ENCODE results near the gene MSI2.

Gene MSI2

GRCh38 chr17:57595947-57596695 lies 339.8 kb downstream of the MSI2 start:
- no peak for ATAC-seq (replicated peaks; ENCODE audit: extremely low read depth, poor library complexity, severe bottlenecking)
- Mint-ChIP-seq H3K27ac (ENCODE audit: low read depth) (peak overlapping the region; percentile 19), H3K27me3 (no peaks in the 10 kb centered on the region), H3K9me3 (no peaks in the 10 kb centered on the region), H3K4me3 (no peak overlapping the region), H3K36me3 (ENCODE audit: insufficient read depth) (peaks cover 11% of the 10 kb centered on the region), H3K4me1 (peaks cover 36% of the 10 kb centered on the region)
- no peak for DNase-seq (ENCODE audit: low spot score in 2 of 2)

GRCh38 chr17:57597101-57597500 lies 340.8 kb downstream of the MSI2 start:
- Mint-ChIP-seq H3K27me3 (no peaks in the 10 kb centered on the region), H3K9me3 (no peaks in the 10 kb centered on the region), H3K4me1 (peaks cover 44% of the 10 kb centered on the region), H3K27ac (ENCODE audit: low read depth) (no peak overlapping the region), H3K36me3 (ENCODE audit: insufficient read depth) (peaks cover 11% of the 10 kb centered on the region), H3K4me3 (no peak overlapping the region)
- DNase-seq (ENCODE audit: low spot score in 2 of 2) (no peak), ATAC-seq (replicated peaks; ENCODE audit: extremely low read depth, poor library complexity, severe bottlenecking) (no peak)

GRCh38 chr17:57597531-57598453 lies 341.5 kb downstream of the MSI2 start:
- ATAC-seq (replicated peaks; ENCODE audit: extremely low read depth, poor library complexity, severe bottlenecking): no peak
- no peak overlapping the region for H3K4me3 Mint-ChIP-seq
- H3K36me3 Mint-ChIP-seq (ENCODE audit: insufficient read depth): peaks cover 11% of the 10 kb centered on the region
- no peak for DNase-seq (ENCODE audit: low spot score in 2 of 2)
- peaks cover 51% of the 10 kb centered on the region for H3K4me1 Mint-ChIP-seq
- H3K9me3 Mint-ChIP-seq: no peaks in the 10 kb centered on the region
- H3K27me3 Mint-ChIP-seq: no peaks in the 10 kb centered on the region
- H3K27ac Mint-ChIP-seq (ENCODE audit: low read depth): peak overlapping the region; percentile 42

- H3K27me3 Mint-ChIP-seq: no peaks in the 10 kb centered on the region
- peaks cover 68% of the 10 kb centered on the region for H3K4me1 Mint-ChIP-seq
- no peaks in the 10 kb centered on the region for H3K9me3 Mint-ChIP-seq
- no peak for DNase-seq (ENCODE audit: low spot score in 2 of 2)
- ATAC-seq (replicated peaks; ENCODE audit: extremely low read depth, poor library complexity, severe bottlenecking): no peak
- peak overlapping the region; percentile 90 for H3K27ac Mint-ChIP-seq (ENCODE audit: low read depth)
- peak overlapping the region; percentile 51 for H3K4me3 Mint-ChIP-seq
- peaks cover 13% of the 10 kb centered on the region for H3K36me3 Mint-ChIP-seq (ENCODE audit: insufficient read depth)
These were observed 343.1 kb downstream of the MSI2 start for GRCh38 chr17:57599271-57600045.

- peak in 1 of 2 donors; percentile 46 for DNase-seq (ENCODE audit: low spot score in 2 of 2)
- peaks cover 11% of the 10 kb centered on the region for H3K36me3 Mint-ChIP-seq (ENCODE audit: insufficient read depth)
- peaks cover 72% of the 10 kb centered on the region for H3K4me1 Mint-ChIP-seq
- peak; percentile 65 for ATAC-seq (replicated peaks; ENCODE audit: extremely low read depth, poor library complexity, severe bottlenecking)
- H3K4me3 Mint-ChIP-seq: peak overlapping the region; percentile 47
- peak overlapping the region; percentile 90 for H3K27ac Mint-ChIP-seq (ENCODE audit: low read depth)
- H3K9me3 Mint-ChIP-seq: no peaks in the 10 kb centered on the region
- H3K27me3 Mint-ChIP-seq: no peaks in the 10 kb centered on the region
These were observed 343.8 kb downstream of the MSI2 start for GRCh38 chr17:57600074-57600473.

- peak overlapping the region; percentile 90 for H3K27ac Mint-ChIP-seq (ENCODE audit: low read depth)
- H3K4me3 Mint-ChIP-seq: peak overlapping the region; percentile 47
- no peak for ATAC-seq (replicated peaks; ENCODE audit: extremely low read depth, poor library complexity, severe bottlenecking)
- H3K27me3 Mint-ChIP-seq: no peaks in the 10 kb centered on the region
- peaks cover 15% of the 10 kb centered on the region for H3K36me3 Mint-ChIP-seq (ENCODE audit: insufficient read depth)
- peaks cover 83% of the 10 kb centered on the region for H3K4me1 Mint-ChIP-seq
- H3K9me3 Mint-ChIP-seq: no peaks in the 10 kb centered on the region
- peak in 1 of 2 donors; percentile 19 for DNase-seq (ENCODE audit: low spot score in 2 of 2)
These were observed 344.9 kb downstream of the MSI2 start for GRCh38 chr17:57601143-57601735.

GRCh38 chr17:57602896-57603295 lies 346.6 kb downstream of the MSI2 start:
- peaks cover 90% of the 10 kb centered on the region for H3K4me1 Mint-ChIP-seq
- ATAC-seq (replicated peaks; ENCODE audit: extremely low read depth, poor library complexity, severe bottlenecking) (no peak), DNase-seq (ENCODE audit: low spot score in 2 of 2) (no peak)
- peaks cover 16% of the 10 kb centered on the region for H3K36me3 Mint-ChIP-seq (ENCODE audit: insufficient read depth)
- no peaks in the 10 kb centered on the region for H3K9me3 Mint-ChIP-seq
- peak overlapping the region; percentile 96 for H3K27ac Mint-ChIP-seq (ENCODE audit: low read depth)
- no peaks in the 10 kb centered on the region for H3K27me3 Mint-ChIP-seq
- H3K4me3 Mint-ChIP-seq: no peak overlapping the region

- peak overlapping the region; percentile 76 for H3K4me3 Mint-ChIP-seq
- H3K9me3 Mint-ChIP-seq: no peaks in the 10 kb centered on the region
- H3K27me3 Mint-ChIP-seq: no peaks in the 10 kb centered on the region
These were observed 347.2 kb downstream of the MSI2 start for GRCh38 chr17:57603546-57603945.

GRCh38 chr17:57603978-57604377 lies 347.7 kb downstream of the MSI2 start:
- peak; percentile 48 to 76 for DNase-seq (ENCODE audit: low spot score in 2 of 2)

More at GRCh38 chr17:57603546-57603945, 347.2 kb downstream of the MSI2 start:
- ATAC-seq (replicated peaks; ENCODE audit: extremely low read depth, poor library complexity, severe bottlenecking) (no peak), DNase-seq (ENCODE audit: low spot score in 2 of 2) (no peak)
- H3K36me3 Mint-ChIP-seq (ENCODE audit: insufficient read depth): peaks cover 16% of the 10 kb centered on the region
- H3K4me1 Mint-ChIP-seq: peaks cover 86% of the 10 kb centered on the region
- peak overlapping the region; percentile 96 for H3K27ac Mint-ChIP-seq (ENCODE audit: low read depth)

GRCh38 chr17:57604771-57605674 lies 348.7 kb downstream of the MSI2 start:
- peak overlapping the region; percentile 76 for H3K4me3 Mint-ChIP-seq
- peak overlapping the region; percentile 90 for H3K27ac Mint-ChIP-seq (ENCODE audit: low read depth)
- DNase-seq (ENCODE audit: low spot score in 2 of 2) (peak in 1 of 2 donors; percentile 18), ATAC-seq (replicated peaks; ENCODE audit: extremely low read depth, poor library complexity, severe bottlenecking) (no peak)
- H3K27me3 Mint-ChIP-seq: no peaks in the 10 kb centered on the region
- H3K4me1 Mint-ChIP-seq: peaks cover 75% of the 10 kb centered on the region
- H3K9me3 Mint-ChIP-seq: no peaks in the 10 kb centered on the region
- H3K36me3 Mint-ChIP-seq (ENCODE audit: insufficient read depth): peaks cover 13% of the 10 kb centered on the region

More at GRCh38 chr17:57603978-57604377, 347.7 kb downstream of the MSI2 start:
- H3K4me1 Mint-ChIP-seq: peaks cover 85% of the 10 kb centered on the region
- H3K4me3 Mint-ChIP-seq: peak overlapping the region; percentile 76
- ATAC-seq (replicated peaks; ENCODE audit: extremely low read depth, poor library complexity, severe bottlenecking): peak; percentile 90
- peak overlapping the region; percentile 96 for H3K27ac Mint-ChIP-seq (ENCODE audit: low read depth)
- H3K27me3 Mint-ChIP-seq: no peaks in the 10 kb centered on the region
- H3K36me3 Mint-ChIP-seq (ENCODE audit: insufficient read depth): peaks cover 16% of the 10 kb centered on the region
- H3K9me3 Mint-ChIP-seq: no peaks in the 10 kb centered on the region

GRCh38 chr17:57605675-57606105 lies 349.4 kb downstream of the MSI2 start:
- Mint-ChIP-seq H3K27me3 (no peaks in the 10 kb centered on the region), H3K27ac (ENCODE audit: low read depth) (peak overlapping the region; percentile 90), H3K9me3 (no peaks in the 10 kb centered on the region), H3K4me3 (peak overlapping the region; percentile 76), H3K36me3 (ENCODE audit: insufficient read depth) (peaks cover 9% of the 10 kb centered on the region), H3K4me1 (peaks cover 68% of the 10 kb centered on the region)
- no peak for ATAC-seq (replicated peaks; ENCODE audit: extremely low read depth, poor library complexity, severe bottlenecking)
- DNase-seq (ENCODE audit: low spot score in 2 of 2): no peak

Data from central memory CD8-positive, alpha-beta T cell (primary cell).